NOMO-1 (cell line): Measurements from ENCODE around the gene SV2C.
A peak's percentile ranks its signal among the peaks of the same experiment; 100 is the strongest.

Source experiments
- DNase-seq, 2 experiments: peaks; one replicate each; lab custom pipeline; 2025; ENCODE audit not compliant: unreplicated experiment in 2 of 2; lab: John Stamatoyannopoulos, UW

SV2C gene

DNA sequence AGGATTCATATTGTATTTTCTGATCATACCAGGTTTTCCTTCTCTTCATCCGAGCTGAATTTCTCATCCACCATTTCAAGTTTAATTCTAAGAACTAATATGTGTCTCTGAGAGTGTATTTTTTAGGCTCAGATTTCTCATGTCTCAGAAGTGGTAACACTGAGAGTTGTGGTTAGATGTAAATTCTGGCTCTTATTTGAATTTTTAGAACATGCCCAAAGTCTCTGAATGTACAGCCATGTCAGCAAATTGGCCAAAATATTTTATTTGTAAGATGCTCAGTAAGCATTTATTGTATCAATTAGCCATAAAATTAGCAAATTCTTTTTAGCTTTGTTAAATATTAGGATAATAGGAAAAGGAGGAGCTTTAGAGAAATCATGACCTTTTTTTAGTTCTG is 16.6 kb downstream of the SV2C start:
- DNase-seq = no peak

DNA sequence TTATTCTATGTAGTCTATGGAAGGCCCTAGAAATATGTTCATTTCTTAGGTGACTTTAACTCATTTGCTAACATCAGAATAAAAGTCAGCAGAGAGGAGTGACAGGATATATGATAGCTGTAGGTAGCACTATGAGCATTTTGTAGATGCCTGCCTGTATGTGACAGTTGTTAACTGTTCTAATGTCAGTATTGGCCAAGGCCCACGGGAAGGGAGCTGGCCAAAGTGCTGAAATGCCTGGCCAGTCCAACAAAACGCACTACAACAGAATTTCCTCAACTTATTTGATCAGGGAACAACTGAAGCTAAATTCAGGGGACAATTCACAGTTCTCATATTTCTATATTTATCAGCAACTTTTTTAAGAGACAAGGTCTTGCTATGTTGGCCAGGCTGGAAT is 20.8 kb downstream of the SV2C start:
- DNase-seq = peak; percentile 3 to 34

DNA sequence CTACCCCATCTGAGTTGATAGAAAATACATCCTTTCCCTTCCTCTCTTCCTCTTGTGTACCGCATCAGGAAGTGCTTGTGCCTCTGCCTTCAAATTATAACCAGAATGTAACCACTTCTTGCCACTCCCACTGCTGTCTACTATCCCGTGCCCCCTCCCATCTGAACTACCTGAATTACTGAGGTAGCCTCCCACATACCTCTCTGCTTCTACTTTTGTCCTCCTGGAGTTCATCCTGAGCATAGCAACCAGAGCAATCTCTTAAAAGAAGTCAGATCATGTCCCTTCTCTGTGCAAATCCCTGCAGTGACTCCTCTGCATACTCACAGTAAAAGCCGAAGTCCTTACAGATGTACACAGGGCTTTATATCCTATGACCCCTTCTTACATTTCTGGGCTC is 23.0 kb downstream of the SV2C start:
- DNase-seq = no peak

DNA sequence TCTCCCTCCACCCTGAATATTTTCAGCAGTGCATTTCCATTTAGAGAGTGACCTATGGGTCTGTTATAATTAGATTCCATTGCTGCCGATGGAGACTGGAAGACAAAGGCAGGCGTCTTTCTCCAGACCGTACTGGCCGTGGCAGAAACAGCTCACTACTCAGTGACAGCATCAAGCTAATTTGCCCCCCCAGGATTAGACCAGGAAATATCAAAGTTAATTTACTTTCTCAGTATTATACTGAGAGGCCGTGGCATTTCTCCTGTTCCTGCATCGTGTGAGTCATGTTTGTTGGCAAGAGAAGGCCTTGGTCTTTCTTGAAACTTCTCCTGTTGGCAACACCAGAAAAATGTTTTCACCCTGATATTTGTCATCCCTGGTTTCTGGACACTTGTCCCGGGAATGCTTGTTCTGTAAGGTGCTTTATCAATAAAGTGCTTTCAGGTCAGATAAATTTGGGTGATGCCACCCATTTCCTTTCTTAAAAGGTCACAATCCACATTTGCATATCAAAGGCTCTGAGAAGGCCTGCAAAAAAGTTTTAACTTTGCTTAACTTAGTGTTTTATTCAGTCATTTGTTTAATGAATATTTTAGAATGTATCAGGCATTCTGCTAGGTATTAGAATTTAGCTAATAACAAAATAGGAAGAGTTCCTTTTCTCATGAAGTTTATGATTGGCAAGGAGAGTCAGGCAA is 28.4 kb downstream of the SV2C start:
- DNase-seq = no peak

DNA sequence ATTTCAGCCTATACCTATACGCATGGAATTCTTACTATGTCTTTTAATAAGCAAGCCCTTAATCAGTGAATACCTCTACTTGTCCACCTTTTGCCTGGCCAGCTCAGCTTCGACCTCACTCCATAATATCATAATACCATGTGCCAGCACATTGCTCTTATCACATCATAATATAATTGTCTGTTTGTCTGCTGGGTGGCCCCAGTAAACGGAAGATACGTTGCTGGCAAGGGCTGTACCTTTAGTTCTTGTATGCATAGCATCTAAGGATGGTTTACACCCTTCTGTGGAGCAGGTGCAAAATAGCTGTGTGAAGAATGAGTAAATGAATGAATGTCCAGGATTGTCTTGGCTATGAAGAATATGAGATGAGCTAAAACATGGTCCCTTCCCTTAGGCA is 29.9 kb downstream of the SV2C start:
- no peak for DNase-seq

DNA sequence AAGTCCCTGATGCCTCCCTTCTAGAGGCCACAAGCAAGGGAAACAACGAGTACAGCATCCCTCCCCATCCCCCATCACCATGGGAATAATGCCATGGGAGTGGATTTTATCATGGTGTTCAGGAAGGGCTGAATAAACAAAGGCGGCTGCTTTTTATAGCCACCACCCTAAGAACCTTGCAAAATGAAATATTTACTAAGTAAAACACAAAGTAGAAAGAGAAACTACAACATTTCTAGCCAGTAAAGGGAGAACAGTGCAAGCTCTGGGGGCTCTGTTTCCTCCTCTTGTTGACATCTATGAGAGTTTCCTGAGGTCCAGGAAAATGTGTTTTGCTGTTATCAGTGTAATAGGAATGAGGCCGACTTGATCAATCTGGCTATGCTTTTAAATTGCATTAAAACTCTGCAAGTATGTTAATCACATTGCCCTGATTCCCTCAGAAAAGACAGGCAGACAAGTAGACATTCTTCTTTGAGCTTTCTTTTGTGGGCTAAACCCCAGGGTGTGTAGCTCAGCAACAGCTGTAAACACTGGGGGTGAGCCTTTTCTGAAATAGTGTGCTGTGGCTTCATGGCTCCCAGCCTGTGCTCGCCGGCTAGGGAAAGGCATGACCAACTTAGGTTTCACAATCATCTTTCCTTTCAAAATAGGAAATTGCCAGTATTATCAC is 31.1 kb downstream of the SV2C start:
- DNase-seq = peak; percentile 11 to 18

DNA sequence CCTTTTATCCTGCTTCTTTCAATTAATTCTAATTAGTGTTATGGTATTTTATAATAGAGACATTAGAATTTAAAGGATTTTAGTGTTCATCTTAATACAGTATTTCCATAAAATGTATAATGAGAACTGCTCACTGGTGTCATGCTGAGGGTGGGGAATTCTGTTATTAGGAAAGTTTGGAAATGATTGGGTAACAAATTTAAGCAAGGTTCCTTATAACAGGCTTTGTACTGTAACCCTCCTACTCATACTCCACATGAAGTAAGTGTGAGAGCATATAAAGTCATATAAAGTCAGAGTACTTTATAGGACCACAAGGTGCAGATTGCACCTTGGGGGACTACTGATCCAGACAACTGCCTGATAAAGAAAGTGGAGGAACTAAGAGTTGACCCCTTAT is 42.2 kb downstream of the SV2C start:
- DNase-seq = no peak

DNA sequence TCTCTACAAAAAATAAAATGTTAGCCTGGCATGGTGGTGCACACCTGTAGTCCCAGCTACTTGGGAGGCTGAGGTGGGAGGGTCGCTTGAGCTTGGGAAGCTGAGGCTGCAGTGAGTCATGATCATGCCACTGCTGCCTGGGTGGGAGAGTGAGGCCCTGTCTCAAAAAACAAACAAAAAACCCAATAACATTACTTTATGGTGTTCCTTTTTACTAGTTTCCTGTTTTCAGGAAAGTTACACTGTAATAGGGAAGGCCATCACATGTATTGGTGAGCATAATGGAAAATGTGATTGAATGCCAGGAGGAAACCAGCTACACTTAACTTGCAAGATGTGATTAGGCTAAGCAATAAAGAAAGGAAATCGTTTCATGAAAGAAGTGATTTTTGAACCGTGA is 42.7 kb downstream of the SV2C start:
- DNase-seq = no peak

DNA sequence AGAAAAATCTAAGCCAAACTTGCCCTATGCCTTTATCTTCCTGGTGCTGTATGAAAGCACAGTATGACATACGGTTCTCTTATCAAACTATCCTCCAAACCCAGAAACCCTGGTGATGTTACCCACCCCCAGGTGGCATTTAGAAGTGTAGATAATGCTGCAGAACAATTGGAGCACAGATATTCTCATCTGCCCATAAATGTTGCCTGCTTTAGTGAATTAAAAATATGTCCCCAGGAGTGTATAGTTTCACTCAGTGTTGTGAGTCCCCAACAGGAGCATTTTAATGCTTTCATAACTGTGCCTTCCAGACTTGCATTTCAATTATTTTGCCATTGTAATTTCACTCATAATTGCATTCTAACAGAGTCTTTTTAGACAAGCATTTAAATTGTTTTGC is 50.8 kb downstream of the SV2C start:
- no peak for DNase-seq

DNA sequence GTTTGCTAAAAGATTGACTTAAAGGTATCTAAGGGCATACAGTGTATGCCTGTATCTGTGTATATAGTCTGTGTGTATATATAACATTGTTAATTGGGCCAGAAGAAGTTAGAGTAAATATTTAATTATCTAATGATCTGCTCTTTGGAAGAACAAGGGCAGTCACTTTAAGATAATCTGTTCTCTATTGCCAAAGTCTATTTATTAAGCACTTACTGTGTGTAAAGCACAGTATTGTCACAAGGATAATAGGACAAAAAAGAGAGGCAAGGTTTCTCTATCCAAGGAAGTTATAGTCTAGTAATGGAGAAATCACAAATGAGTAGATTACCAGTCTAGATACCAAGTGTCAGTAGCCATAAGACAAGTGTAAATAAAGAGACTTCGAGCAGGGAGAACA is 51.5 kb downstream of the SV2C start:
- no peak for DNase-seq

DNA sequence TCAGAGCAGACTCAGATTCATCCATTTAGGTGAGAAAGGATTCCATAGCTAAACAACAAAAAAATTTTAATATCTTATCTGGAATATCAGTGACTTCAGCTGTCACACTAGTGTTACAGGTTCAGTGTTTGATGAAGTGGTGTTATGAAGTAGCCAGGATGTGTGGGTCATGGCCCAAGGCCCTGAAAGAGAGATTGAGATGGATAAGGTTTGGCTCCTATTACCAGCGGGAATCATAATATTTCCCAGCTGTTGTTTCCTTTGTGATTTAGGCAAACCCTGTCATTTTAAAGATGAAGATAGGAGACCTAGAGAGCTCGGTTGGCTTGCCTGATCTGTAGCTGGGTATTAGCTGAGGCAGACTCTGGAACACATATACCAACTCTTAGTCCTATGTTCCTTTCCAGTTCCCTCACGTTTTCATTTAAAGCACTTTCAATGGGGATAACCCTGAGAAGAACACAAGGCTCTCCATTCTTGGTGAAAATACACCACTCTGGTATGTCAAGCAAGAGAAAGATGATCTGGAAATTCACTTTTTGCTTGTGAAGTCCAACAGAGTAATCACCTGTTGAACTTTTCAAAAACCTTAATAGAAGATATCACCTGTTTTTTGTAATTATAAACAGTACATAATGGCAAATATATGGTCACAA is 54.8 kb downstream of the SV2C start:
- no peak for DNase-seq

DNA sequence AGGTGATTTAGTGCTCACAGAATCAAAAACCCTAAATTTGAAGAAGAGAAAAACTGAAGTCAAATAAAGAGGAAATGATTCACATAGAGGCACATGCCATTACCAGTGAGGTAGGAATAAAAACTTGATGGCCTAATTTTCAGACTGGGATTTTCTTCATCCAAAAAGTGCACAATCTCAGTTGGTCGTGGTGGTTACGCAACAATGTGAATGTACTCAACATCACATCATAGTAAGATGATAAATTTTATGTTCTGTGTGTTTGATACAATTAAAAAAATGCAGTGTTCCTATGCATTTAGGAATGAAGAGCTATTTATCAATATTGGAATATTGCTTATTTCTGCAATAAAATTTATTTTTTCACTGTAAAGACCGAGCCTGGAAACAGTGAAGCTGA is 60.7 kb downstream of the SV2C start:
- no peak for DNase-seq

DNA sequence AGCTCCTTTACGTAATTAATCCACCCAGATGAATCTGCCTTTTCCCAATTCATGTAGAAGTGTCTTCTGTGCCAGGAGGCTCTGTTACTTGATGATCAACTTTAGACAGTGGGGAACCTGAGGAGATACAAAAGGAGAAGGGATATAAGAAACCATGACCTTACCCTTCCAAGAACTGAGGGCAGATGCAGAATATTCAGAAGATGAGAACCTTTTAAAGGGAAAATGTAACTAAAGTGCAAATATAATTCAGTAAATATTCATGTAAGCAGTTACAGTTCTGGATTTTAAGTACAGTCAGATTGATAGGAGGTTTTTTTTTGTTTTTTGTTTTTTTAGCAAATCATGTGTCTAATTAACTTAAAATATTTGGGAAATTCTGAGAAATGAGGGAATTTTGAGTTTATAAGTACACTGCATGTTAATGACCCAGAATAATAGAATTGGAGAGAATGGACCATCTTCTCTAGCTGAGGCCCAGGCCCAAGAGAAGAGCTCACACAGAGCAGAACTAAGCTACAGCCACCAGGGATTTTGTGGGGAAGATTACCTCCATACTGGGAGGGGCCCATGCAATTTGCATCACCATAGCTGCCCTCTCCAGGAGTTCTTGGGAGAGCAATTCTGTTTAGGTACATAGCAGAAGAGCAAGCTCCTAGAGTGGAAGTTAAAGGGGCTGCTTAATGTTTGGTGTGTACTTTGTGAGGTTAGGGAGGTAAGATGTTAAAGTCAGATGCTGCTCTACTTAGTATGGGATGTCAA is 61.5 kb downstream of the SV2C start:
- DNase-seq = no peak

DNA sequence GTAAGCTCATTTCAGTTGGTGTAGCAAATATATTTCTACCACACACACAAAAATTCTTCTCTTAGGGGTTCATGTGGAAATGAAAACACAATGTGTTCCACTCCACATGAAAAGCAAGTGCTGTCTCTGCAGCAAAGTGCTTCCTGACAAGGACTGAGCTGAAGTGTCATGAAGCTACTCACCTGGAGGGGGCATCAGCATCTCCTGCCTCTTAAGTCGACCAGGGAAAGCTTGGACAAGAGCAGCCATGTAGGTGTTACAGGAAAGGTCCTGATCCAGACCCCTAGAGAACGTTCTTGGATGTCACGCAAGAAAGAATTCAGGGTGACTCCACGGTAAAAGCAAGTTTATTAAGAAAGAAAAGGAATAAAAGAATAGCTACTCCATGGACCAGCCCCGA is 62.8 kb downstream of the SV2C start:
- no peak for DNase-seq

DNA sequence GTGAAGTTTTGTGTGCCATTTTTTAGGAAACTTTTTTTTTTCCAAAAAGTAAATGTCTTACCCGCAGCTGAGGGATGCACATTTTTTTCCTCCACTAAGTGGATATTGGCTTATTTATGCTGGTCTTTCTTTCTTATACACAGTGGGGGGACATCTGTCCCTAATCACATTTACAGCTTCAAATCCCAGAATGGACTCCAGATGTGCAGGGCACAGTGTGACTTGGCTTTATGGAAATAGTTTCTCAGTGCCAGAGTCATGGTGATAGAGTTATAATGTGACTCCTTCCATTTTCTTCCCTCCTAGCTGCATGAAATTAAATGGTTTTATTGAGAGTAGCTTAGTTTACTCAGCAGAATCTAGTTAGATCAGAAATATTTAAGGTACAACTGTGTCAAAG is 66.5 kb downstream of the SV2C start:
- DNase-seq = no peak

DNA sequence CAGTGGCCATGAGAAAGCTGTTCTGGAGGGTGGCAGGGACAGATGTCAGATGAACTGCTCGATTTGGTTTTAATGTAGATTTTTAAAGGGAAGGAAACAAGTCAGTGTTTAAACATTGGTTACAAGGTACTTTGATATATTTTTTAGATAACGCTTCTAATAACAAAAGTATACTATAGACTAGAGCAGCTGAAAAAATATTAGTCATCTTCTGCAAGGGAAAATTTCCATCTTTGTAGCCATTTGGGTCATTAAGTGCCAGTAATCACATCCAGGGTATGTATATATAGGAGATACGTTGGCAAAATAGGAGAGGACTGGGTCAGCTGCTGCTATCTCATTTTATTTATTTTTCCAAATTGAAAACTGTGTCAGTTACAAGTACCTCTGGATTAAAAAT is 69.0 kb downstream of the SV2C start:
- no peak for DNase-seq

DNA sequence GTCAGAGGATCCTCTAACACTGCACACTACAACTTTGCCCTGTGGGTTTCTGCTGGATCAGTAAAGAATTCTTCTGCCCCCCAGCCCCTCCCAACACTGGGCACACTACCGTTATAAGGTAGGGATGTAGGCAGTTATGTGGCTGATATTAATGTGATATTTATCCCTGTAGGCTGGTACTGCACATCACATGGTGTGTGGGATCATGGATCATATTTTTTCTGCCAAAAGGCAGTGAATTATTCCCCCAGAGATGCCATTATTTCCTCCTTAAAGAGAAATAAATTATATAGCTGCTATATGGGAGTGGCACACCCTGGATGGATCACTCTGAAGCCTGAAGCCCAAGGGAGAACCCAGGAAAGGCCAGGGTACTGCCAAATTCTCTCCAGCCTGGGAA is 69.5 kb downstream of the SV2C start:
- no peak for DNase-seq

DNA sequence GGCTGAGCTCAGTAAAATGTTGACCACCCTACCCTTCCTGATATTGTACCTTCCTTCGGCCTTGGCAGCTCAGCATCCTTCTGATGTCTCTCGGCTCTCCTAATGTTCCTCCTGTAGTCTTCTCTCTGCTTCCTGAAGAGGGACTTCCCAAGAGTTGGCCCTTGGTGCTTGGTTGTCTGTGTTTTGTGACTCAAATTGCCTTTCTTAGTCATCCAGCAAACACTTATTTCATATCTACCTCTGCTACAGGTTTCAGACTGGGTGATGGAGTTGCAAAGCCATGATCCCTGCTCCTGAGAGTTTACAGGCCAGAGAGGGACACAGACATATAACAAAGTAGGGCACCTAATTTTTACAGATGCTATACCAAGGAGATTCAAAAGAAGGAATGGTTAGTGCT is 70.1 kb downstream of the SV2C start:
- DNase-seq = no peak

DNA sequence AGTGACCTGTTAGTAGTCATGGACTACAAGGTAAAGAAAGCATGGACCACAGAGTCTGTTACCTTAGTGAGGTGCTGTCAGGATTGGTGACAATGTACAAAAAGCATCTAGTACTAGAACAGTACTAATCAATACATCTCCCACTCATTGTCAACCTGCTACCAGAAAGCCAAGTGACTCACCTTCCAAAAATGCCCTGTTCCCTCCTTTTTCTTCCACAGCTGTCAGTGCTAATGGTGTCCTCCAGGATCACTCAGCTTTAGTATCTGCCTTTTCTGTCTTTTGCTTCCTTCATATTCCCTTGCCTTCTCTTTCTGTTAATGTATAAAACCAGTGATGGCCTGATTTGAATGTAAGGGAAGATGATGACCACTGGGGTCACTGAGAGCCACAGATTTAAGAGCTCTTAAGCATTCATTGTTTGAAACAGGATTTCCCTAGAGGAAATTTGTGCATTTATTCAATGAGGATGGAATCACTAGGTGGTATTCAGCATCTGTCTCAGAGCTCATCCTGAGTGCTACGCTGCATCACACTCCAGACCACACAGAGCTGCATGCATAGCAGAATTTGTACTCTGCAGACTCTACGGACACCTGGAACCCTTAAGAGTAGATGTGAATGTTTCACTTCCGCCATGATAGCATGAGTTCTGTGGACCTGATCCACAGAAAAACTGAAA is 71.0 kb downstream of the SV2C start:
- DNase-seq = no peak

DNA sequence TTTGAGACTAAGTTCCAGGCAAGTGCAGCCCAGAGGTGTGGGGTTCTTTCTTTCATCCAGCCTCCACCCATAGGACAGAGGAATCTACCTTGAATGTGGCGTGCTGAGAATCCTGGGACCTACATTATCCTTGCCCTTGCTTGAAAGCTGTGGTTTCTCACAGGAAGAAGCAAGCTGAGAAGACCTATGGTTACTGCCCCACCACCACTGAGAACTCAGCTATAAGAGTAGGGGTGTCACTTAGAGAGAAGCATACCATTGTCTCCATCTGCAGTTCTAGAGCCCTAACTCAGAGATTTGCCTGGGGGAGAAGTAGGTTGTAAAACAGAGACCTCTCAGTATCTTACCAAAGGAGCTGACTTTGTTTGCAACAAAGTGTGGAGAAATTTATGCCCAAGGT is 72.4 kb downstream of the SV2C start:
- DNase-seq = no peak

DNA sequence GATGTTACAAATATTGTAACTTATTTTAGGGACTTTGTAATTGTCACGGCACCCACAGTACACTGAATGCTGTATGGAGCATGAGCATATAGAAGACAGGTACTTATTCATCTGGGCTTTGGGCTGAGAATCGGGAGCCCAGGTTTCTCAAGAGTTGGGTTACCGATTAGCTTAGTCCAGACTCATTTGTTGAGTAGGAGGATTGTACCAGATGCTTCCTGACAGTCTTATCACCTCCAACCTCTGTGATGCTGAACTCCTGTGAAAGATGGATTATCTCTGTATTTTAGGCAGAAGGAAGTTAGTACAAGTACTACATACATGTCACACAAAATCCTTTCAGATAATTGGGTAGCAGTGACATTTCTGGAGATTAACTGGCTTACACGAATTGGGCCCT is 79.2 kb downstream of the SV2C start:
- no peak for DNase-seq
